ENCODE data around the gene NAA40. TPM values are rescaled to one million over a fixed set of nuclear protein-coding genes. Genes with fewer than 3 reads are reported as not detected.

The NAA40 gene
- polyA plus RNA-seq, 4 donors: 23.6 to 43.0 (median 35.3) TPM

DNA sequence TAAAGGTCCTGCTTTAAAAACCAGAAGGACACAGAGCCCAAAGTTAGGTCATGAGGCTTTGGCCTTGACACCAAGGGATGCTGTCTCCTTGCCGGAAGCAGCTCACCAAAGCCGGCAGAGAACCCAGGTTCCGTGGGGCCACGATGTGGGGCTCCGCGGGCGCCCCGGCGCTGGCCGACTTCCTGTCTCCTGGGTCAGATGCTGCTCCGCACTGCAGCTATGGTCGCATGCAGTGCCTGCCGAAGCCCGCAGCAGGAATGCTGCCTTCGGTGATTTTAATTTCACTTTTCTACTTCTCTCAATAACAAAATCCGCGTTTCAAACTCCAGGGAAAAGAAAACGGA, 47.0 kb downstream of the NAA40 start:
- DNase-seq (ENCODE audit: low read depth in 4 of 4, low spot score in 2 of 4): no peak

DNA sequence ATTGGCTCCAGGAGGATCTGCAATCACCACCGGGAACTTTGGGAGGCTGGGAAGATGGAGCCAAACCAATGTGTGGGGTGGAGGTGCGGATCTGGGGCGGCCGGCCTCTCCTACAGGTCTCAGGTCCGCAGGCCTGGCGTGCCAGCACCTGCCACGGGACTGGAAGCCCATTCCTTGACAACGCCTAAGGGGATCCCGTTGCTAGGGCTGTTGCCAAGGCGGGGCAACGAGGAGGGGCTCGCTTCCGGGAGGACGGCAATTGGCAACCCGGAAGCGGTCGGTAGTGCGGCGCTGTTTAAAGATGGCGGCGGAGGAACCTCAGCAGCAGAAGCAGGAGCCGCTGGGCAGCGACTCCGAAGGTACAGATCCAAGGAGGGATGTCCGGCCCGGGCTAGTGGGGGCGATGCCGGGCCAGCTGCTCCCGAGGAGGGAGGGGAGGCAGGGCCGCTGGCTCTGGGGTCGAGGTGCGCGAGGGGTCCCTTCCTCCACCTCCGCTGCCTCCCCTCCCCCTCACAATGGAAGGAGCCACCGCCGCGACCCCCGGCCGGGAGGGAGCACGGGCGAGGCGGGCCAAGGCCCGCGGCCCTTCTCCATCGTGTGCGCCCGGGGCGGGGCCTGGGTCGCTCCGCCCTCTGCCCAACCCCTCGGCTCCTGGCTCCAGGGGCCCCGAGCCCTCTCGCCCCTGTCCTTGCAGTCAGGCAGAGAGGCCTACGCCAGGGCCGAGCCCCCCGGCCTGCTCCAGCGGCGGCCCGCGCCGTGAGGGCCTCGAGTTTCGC, 47.5 kb downstream of the NAA40 start, which contains the start of gene OTUB1:
Gene OTUB1, plus strand, starts transcription at position 283 of the 776 bp plus-strand sequence. Its CDS starts 19 bp downstream, at position 302.
- peak in 2 of 4 donors; percentile 84 to 87 for DNase-seq (ENCODE audit: low read depth in 4 of 4, low spot score in 2 of 4)

DNA sequence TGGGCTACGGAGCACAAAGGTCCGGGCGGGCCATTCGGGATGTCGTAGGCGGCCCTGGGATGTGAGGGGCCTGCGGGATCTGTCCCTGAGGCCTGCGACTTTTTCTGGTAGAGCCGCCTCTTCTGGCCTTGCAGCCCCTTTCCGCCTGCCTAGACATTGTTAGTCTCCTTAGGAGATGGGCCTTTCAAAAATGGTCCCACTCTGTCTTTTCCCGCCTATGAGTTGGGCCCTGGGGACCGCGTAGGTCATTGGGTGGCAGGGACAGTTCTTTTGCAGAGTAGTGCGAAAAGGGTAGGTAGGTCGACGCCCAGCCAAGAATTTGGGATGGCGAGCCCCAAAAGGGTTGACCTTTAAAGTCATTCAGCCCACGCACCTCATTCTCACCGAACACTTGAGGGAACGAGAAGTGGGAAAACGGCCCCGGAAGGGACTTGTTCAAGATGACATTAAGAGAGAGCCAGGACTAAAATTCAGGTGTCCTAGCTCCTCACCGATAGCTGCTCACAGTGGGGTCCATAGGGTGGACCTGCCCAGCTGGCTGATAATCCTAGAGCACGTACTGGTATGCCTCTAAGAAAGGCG, 48.2 kb downstream of the NAA40 start:
- DNase-seq (ENCODE audit: low read depth in 4 of 4, low spot score in 2 of 4): no peak

DNA sequence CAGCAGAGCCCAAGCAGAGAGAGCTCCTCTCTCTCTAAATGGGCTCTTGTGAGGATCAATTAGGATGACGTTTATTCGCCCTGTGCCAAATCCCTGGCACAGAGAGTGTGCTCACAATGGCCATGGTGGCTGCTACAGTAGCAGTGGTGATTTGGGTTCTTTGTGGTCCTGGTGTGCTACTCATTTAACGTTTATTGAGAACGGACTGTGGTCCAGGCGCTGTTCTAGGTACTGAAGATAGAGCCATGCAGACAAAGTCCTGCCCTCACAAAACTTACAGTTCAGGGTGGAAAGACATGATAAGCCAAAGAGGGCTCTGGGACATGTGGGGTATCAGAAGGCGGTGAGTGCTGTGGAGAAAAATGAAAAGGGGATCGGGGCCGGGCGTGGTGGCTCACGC, 52.8 kb downstream of the NAA40 start:
- no peak for DNase-seq (ENCODE audit: low read depth in 4 of 4, low spot score in 2 of 4)

DNA sequence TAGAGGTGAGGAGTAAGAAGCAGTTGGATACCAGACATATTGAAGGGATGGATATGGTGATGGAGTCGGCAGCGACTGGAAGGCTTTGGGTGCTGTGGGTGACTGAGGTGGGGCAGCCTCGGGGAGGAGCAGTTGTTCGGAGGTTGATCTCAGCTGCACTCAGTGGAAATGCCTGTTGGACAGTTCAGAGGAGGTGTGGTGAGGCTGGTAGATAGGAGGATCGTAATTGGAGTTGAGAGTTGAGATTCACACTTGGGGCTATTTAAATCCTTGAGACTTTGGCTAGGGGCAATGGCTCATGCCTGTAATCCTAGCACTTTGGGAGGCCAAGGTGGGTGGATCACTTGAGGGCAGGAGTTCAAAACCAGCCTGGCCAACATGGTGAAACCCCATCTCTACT, 54.3 kb downstream of the NAA40 start:
- no peak for DNase-seq (ENCODE audit: low read depth in 4 of 4, low spot score in 2 of 4)

DNA sequence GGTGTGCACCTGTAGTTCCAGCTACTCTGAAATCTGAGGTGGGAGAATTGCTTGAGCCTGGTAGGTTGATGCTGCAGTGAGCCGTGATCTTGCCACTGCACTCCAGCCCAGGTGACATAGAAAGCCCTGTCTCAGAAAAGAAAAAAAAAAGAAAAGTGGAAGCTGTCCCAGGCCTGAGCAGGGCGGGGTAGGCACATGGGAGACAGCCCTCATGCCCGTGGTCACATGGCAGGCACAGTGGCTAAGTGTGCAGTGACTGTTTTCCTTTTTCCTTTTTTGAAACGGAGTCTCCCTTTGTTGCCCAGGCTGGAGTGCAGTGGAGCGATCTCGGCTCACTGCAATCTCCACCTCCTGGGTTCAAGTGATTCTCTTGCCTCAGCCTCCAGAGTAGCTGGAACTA, 55.2 kb downstream of the NAA40 start:
- DNase-seq (ENCODE audit: low read depth in 4 of 4, low spot score in 2 of 4): no peak

DNA sequence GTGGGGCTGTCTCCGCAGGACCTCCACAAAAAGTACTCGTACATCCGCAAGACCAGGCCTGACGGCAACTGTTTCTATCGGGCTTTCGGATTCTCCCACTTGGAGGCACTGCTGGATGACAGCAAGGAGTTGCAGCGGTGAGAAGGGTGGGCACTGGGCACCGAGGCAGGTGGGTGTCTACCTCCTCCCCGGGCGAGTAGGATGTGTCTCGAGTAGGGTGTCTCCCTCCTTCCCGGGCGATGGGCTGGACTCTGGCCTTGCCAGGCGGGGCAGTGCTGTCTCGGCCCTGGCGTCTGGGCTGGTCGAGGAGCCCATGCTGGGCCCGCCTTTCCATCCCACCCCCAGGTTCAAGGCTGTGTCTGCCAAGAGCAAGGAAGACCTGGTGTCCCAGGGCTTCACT, 57.7 kb downstream of the NAA40 start:
- DNase-seq (ENCODE audit: low read depth in 4 of 4, low spot score in 2 of 4): no peak

DNA sequence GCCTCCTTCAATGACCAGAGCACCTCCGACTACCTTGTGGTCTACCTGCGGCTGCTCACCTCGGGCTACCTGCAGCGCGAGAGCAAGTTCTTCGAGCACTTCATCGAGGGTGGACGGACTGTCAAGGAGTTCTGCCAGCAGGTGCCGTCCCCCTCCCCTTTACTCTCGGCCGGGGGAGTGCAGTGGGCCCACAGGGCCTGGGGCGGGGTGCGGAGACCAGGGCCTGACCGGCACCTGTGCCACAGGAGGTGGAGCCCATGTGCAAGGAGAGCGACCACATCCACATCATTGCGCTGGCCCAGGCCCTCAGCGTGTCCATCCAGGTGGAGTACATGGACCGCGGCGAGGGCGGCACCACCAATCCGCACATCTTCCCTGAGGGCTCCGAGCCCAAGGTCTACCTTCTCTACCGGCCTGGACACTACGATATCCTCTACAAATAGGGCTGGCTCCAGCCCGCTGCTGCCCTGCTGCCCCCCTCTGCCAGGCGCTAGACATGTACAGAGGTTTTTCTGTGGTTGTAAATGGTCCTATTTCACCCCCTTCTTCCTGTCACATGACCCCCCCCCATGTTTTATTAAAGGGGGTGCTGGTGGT, 58.4 kb downstream of the NAA40 start:
- no peak for DNase-seq (ENCODE audit: low read depth in 4 of 4, low spot score in 2 of 4)

DNA sequence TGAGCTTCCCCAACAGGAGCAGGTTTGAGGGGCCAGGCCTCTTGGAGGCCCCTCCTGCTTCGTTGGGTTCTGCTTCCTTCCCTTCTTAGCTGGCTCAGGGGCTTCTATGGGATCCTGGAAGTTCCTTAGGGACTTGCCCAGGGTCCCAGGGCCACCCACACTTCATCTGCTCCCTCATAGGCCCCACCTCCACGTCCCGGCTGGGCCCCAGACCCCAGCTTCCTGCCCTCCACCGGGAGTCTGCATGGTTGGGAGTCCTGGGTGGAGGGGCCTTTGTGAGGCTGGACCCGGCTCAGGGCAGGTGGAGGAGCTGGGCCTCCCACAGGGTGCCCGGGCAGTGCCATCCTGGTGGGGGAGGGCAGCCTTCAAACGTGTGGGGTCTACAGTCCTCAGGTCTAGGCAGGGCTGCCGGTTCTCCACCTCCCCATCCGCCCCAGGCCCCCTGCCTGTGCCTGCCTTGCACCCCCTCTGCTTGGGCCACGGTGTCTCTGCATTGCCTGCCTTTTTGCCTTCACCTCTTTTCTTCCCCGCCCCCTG, 59.1 kb downstream of the NAA40 start:
- DNase-seq (ENCODE audit: low read depth in 4 of 4, low spot score in 2 of 4): no peak

DNA sequence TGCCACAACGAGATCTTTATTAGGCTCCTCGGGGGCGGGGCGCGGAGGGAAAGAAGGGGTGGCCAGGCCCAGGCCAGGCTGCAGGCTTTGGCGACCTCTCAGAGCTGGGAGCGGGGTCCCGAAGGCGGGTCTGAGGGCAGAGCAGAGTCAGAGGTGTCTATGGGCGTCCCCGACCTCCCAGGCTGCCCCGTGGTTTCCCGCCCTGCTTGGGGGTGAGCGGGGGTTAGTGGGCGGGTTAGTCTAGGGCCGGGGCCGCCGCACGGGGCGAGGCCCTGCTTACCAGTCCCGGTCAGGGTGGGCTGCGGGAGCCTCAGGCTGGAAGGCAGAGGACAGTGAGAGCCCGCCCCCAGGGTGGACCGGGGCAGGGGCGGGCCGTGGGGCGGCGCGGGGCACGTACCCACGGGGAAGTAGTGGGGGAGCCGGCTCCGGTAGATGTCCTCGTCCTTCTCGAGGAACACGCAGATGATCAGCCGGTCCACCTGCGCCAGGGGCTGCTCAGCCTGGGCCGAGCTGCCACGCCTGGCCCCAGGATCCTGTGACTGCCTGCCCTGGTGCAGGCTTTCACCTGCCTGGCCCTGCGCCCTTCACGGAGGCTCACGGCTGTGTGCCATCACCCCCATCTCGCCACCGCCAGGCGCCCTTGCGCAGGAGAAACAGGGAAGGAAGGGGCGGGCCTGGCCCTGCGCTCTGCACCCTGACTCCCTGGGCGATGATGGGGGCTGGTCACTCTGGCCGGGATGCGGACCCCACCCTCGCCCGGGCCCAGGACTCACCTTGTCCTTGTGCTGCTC, 60.0 kb downstream of the NAA40 start:
- DNase-seq (ENCODE audit: low read depth in 4 of 4, low spot score in 2 of 4): no peak

DNA sequence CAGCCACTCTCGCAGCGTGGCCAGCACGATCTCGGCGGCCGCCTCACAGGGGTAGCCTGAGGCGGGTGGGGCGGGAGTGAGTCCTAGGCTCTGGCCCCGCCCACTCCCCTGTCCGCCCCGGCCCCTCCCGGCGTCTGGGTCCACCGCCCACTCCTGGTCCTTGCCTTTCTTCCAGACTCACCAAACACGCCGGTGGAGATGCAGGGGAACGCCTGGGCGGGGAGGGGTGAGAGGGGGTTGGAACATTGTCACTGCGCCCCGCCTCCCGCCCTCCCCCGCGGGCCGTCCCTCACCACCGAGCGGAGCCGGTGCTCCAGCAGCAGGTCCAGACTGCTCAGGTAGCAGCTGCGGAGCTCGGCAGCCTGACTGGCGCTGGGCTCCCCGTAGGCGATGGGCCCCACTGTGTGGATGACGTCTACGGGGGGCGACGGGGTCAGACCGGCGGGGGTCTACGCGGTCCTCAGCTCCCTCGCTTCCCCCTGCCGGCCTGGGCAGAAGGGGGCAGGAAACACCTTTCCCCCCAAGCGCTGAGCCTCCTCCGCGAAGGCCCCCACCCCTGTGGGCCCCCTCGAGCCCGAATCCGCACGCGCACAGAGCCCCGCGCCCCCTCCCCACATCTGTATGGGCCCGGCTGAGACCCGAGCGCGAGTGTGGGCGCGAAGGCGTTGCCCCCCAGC, 60.7 kb downstream of the NAA40 start:
- no peak for DNase-seq (ENCODE audit: low read depth in 4 of 4, low spot score in 2 of 4)

DNA sequence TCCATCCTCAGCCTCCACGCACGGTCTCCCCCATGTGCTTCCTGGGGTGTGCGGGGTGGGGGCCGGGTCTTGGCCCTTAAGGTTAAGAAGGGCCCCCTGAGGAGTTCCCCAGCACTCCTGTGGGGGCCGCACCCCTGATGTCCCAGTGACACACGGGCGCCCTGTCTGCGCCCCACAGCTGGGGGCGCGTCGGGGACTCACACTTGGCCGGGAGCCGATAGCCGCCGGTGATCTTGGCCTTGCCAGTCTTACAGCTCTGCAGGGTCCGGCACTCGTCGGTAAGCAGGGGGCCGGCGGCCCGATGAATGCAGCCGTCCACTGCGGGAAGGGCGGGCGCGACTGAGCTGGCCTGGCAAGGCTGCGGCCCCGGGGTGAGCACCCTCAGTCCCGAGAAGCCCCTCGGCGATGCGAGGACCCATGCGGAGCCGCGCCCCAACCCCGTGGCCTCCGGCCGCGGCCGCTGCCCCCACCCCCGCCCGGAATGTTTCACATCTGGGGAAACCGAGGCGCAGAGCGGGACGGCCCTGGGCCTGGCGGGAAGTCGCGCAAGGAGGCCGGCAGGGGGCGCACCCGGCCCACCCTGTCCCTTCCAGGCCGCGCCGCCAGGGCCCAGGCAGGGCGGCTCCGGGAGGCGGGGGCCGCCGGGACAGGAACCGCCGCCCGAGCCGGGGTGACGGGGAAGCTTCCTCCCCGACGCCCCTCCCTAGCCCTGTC, 61.4 kb downstream of the NAA40 start:
- peak in 1 of 4 donors; percentile 70 for DNase-seq (ENCODE audit: low read depth in 4 of 4, low spot score in 2 of 4)

DNA sequence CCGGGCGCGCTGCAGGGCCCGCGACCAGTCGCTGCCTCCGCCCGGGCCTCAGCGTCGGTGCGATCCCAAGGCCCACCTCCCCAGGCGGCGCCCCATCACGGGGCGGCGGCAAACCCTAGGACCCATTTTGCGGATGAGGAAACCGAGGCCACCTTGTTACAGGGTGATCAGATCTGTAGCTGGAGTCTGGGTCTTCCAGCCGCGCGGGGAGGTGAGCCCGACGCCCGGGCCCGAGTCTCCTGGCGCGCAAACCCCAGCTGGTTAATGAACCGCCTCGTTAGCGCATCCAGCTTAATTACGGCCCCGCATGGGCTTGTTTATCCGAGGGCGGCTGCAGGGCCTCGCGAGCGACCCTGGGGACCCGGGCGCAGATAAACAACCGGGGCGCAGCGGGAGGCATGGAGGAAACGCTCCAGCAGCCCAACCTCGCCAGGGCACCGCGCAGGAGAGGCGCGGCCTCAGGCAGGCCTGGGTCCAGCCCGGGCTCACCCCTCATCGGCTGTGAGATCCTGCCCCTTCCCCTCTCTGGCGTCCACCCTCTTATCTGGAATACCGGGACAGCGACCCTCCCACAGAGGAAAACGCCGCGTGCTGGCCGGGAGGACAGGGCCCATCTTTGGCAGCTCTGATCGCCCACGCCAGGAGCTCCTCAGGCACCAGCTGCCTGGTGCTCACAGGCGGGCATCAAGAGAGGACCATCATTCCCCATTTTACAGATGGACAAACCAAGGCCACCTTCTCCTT, 62.1 kb downstream of the NAA40 start:
- DNase-seq (ENCODE audit: low read depth in 4 of 4, low spot score in 2 of 4): no peak

DNA sequence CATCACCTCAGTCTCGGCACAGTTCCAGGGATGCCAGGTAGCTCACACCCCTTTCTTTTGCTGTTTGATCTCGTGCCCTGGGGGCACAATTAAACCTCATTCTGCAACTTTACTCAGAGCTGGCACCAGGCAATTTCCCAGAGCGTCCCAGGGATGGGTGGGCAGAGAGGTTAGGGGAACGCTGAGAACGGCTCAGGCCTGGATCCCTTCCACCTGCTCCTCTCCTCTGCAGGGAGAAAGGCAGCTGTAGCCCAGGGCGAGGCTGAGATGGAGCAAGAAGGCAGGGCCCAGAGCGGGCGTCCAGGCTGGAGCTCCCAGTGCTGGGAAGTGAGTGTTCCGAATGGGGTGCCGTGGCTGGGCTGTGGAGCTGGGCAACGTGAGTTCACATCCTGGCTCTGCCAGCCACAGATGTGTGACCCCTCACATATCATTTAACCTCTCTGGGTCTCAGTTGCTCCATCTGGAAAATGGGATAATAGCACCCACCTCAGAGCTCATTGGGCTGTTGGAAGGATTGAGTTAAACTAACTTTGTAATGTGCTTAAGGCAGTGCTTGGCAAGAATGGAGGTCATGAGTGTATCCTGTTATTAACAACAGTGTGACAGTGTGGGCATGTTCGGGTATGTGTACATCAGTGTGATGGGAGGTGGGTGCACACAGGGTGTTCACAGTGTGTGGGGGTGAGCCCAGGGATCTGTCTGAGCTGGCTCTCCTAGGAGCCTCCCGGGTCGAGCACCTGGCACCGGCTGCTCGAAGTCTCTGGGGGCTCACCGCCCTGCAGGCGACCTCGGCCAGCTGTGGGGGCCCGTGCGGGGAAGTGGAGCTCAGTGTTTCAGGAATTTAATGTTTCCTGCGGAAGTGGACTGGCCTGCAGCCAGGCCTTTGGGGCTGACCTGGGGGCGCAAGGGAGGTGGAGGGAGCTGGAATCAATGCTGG, 63.0 kb downstream of the NAA40 start:
- no peak for DNase-seq (ENCODE audit: low read depth in 4 of 4, low spot score in 2 of 4)

DNA sequence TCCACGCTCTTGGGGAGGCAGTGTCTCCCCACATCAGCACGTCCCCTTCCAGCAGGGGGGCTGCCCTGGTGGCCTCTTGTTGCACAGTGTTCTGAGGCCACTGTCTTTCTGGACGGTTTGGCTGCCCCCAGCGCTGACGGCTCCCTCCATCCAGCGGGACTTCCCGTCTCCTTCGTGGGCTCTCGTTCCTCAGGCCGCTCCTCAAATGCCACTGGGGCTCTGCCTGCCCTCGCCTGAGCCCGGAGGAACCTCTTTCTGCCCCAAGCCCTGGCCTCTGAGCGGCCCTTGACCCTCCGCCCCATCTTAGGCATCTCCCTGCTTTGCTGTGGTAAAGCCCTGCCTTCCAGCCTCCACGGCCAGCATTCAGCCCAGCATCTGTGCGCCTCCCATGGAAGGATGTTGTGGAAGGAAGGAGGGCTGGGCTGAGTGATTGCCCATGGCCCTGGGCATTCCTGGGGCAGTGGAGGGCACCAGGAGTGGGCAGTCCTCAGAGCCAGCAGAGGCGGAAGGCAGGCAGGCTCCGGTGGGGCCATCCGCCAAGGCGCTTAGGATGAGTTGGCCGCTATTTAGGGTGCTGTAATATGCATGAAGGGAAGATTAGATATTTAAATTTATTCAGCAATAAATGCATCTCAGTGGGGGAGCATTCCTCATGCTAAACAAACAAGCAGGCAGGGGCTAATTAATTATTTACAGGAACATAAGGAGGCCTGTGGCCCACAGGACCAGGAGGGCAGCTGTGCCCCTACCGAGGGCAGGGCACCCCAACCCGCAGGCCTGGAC, 65.2 kb downstream of the NAA40 start:
- DNase-seq (ENCODE audit: low read depth in 4 of 4, low spot score in 2 of 4): no peak

DNA sequence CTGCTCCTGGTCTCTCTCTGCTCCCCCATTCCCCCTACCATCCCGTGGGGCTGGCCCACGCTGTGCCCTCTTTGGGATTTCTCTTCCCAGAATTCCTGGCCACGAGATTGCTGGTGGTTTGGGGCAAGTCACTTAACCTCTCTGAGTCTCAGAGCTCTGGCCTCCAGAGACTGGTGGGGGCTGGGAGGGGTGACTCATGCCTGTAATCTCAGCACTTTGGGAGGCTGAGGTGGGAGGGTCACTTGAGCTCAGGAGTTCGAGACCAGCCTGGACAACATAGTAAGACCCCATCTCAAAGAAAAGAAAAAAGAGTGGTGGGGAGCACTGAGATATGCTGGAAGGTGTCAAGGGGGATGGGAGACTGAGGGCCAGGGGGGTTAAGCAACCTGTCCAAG, 65.8 kb downstream of the NAA40 start:
- no peak for DNase-seq (ENCODE audit: low read depth in 4 of 4, low spot score in 2 of 4)

DNA sequence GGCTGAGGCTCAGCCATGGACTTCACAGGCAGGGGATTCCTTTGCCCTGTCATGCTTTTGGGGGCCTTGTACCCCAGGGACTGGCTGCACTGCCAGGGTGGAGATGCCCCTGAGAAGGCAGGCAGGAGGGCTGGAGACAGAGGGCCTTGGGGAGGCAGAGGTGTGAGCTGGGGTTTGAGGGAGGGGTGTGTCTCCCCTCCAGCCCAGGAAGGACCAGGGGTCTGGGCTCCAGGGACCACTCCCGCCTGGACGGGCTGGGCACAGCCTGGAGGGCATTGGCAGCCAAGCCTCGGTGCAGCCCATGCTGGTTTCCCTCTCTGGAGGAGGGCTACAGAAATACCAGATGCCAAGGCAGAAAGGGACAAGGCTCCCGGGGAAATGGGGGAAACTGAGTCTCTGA, 66.9 kb downstream of the NAA40 start:
- no peak for DNase-seq (ENCODE audit: low read depth in 4 of 4, low spot score in 2 of 4)

All from left renal cortex interstitium (tissue), 4 donors.